Endothelial cell of umbilical vein (primary cell): Measurements from ENCODE around the gene EME2. TPM values are rescaled to one million over a fixed set of nuclear protein-coding genes. Genes with fewer than 3 reads are reported as not detected.

Source experiments
- BruUV-seq: library from RNA; stranded (reverse); fragments of 400-500 nt; replicated peaks from 2 replicates; lab custom pipeline; 2021; lab: Mats Ljungman, UMichigan
- CTCF ChIA-PET: fragments of 300-600, 350-600 bp; sonication (Branson Sonifier 250); formaldehyde crosslinking; loops from one replicate; lab custom pipeline; 2021; ENCODE audit warnings: antibody characterized with exemption, inconsistent platforms; lab: Charles Lee
- POLR2A ChIA-PET: fragments of 300-600, 350-600 bp; sonication (Branson Sonifier 250); formaldehyde crosslinking; loops from one replicate; lab custom pipeline; 2021; ENCODE audit warnings: antibody characterized with exemption, inconsistent platforms; lab: Charles Lee
- DNase-seq: peaks from one replicate; pipeline ENCODE4 v3.0.0-alpha.2; 2011; ENCODE audit warnings: low read depth, low spot score
- FAIRE-seq: peaks from 2 replicates; lab custom pipeline; 2011; peaks lifted over from hg19 to GRCh38; lab: Jason Lieb, UNC
- H2AFZ ChIP-seq: 2 replicates; pipeline ENCODE4 v1.6.0; 2012; ENCODE audit warnings: low read depth, low read length, control low read depth, inconsistent platforms
- H3K27ac ChIP-seq: 2 replicates; pipeline ENCODE4 v1.5.1; 2011; ENCODE audit warnings: low read depth, mild to moderate bottlenecking, control low read depth, low read length, moderate library complexity; ENCODE audit not compliant: insufficient read depth
- H3K27me3 ChIP-seq, 2 experiments: 2 replicates each; pipeline versions ENCODE4 v1.6.0 to v1.6.1; 2011; ENCODE audit warnings: low read length in 2 of 2, mixed read lengths in 1 of 2; ENCODE audit not compliant: control insufficient read depth in 2 of 2, insufficient read depth in 2 of 2
- H3K36me3 ChIP-seq, 2 experiments: 2 replicates in 1 of 2; 3 replicates in 1 of 2; pipeline ENCODE4 v1.5.1; 2011; ENCODE audit warnings: low read length in 2 of 2, mild to moderate bottlenecking in 1 of 2, moderate library complexity in 1 of 2; ENCODE audit not compliant: control insufficient read depth in 2 of 2, insufficient read depth in 2 of 2; ENCODE audit errors: extremely low read depth in 1 of 2
- H3K4me1 ChIP-seq: 3 replicates; pipeline ENCODE4 v1.5.1; 2011; ENCODE audit warnings: mild to moderate bottlenecking, low read length; ENCODE audit not compliant: control insufficient read depth, insufficient read depth; ENCODE audit errors: extremely low read depth
- H3K4me2 ChIP-seq: 2 replicates; pipeline ENCODE4 v1.6.1; 2011; ENCODE audit warnings: low read length, control low read depth, mixed read lengths; ENCODE audit not compliant: insufficient read depth
- H3K4me3 ChIP-seq, 3 experiments: fragments of 200-600 bp in 1 of 3; sonication (generic), shearing (Covaris generic) in 1 of 3; replicated peaks in 1 of 3; 2 replicates each; pipeline ENCODE4 v1.5.1; 2011 to 2016; ENCODE audit warnings: control low read depth in 3 of 3, low read length in 3 of 3, mild to moderate bottlenecking in 2 of 3, inconsistent platforms in 1 of 3, low read depth in 1 of 3, moderate library complexity in 1 of 3; ENCODE audit not compliant: insufficient read depth in 1 of 3
- H3K79me2 ChIP-seq: 2 replicates; pipeline ENCODE4 v1.6.0; 2012; ENCODE audit warnings: low read length, inconsistent platforms; ENCODE audit not compliant: control insufficient read depth, insufficient read depth
- H3K9ac ChIP-seq: replicated peaks from 2 replicates; pipeline ENCODE3; 2011; ENCODE audit warnings: low read length, control low read depth; ENCODE audit not compliant: insufficient read depth; ENCODE audit errors: extremely low read depth
- H3K9me1 ChIP-seq: replicated peaks from 3 replicates; pipeline ENCODE4 v1.6.0; 2011; ENCODE audit warnings: mild to moderate bottlenecking, low read length; ENCODE audit not compliant: control insufficient read depth, insufficient read depth; ENCODE audit errors: extremely low read depth
- H3K9me3 ChIP-seq: replicated peaks from 2 replicates; pipeline ENCODE4 v1.5.1; 2012; ENCODE audit warnings: low read length, inconsistent platforms; ENCODE audit not compliant: control insufficient read depth, insufficient read depth
- H4K20me1 ChIP-seq: replicated peaks from 2 replicates; pipeline ENCODE3; 2011; ENCODE audit warnings: mild to moderate bottlenecking, low read length; ENCODE audit not compliant: control insufficient read depth, insufficient read depth; ENCODE audit errors: extremely low read depth
- EZH2 ChIP-seq: IDR thresholded peaks from 2 replicates; pipeline ENCODE4 v1.6.1; 2012; ENCODE audit warnings: borderline replicate concordance, low read depth, mild to moderate bottlenecking, moderate library complexity, low read length, inconsistent platforms; ENCODE audit not compliant: severe bottlenecking
- FOS ChIP-seq: IDR thresholded peaks from 2 replicates; pipeline ENCODE4 v1.6.1; 2011; ENCODE audit warnings: mild to moderate bottlenecking, low read length, moderate library complexity, borderline replicate concordance; ENCODE audit not compliant: insufficient read depth
- GATA2 ChIP-seq: IDR thresholded peaks from 2 replicates; pipeline ENCODE4 v1.7.0; 2011; ENCODE audit warnings: low read depth, mild to moderate bottlenecking, moderate library complexity, mixed read lengths, low read length; ENCODE audit not compliant: insufficient read length, insufficient read depth
- JUN ChIP-seq: IDR thresholded peaks from 2 replicates; pipeline ENCODE4 v1.6.1; 2011; ENCODE audit warnings: borderline replicate concordance, low read depth; ENCODE audit not compliant: insufficient read length, insufficient read depth
- MYC ChIP-seq: IDR thresholded peaks from one replicate; pipeline ENCODE4 v1.6.1; 2011; ENCODE audit warnings: mild to moderate bottlenecking, low read depth, low read length
- POLR2A ChIP-seq: IDR thresholded peaks from 2 replicates; pipeline ENCODE4 v1.6.1; 2012; ENCODE audit warnings: low read depth, mild to moderate bottlenecking, control low read depth, low read length
- POLR2AphosphoS5 ChIP-seq: IDR thresholded peaks from 2 replicates; pipeline ENCODE4 v1.6.1; 2012; ENCODE audit warnings: low read depth, mild to moderate bottlenecking, control low read depth, low read length, moderate library complexity; ENCODE audit not compliant: insufficient read depth
- dilution Hi-C: fragments of 300-500 bp; cut with MboI; formaldehyde crosslinking; loops from one replicate; pipeline ENCODE4 v1.15.0; 2019; ENCODE audit warnings: low sequenced_read_pairs; ENCODE audit not compliant: extremely low pct_ligation_motif_present
- intact Hi-C: fragments of 100-400 bp; cut with micrococcal nuclease; formaldehyde crosslinking; loops from one replicate; pipeline ENCODE4 v1.10.0; 2022
- polyA plus RNA-seq, 4 experiments: library from polyadenylated mRNA; depleted of rRNA in 3 of 4; stranded (reverse) in 3 of 4; unstranded in 1 of 4; fragments of >200 nt; gene quantifications; 2 replicates each; pipeline versions ENCODE4 v1.2.1 to v1.2.3, GENCODE V29; 2011 to 2012; ENCODE audit warnings: missing spikeins in 1 of 4
- total RNA-seq: library from RNA; stranded (reverse); gene quantifications from 2 replicates; pipeline ENCODE4 v1.2.3, GENCODE V29; 2021
- TF ChIP-seq, protein P1 (sequence below): IDR thresholded peaks from 2 replicates; pipeline ENCODE4 v1.6.1; 2011; ENCODE audit not compliant: insufficient read depth, insufficient read length
- TF ChIP-seq, protein P2 (sequence below), 2 donors: IDR thresholded peaks; 1 replicate in 1 of 2; 2 replicates in 1 of 2; pipeline ENCODE4 v1.5.1; 2011; ENCODE audit warnings: low read length in 2 of 2, mild to moderate bottlenecking in 2 of 2, moderate library complexity in 2 of 2, control low read depth in 1 of 2, inconsistent platforms in 1 of 2, low read depth in 1 of 2; ENCODE audit not compliant: insufficient read depth in 1 of 2; ENCODE audit errors: extremely low read depth in 1 of 2

EME2 gene
- total and polyA plus RNA-seq, 2 donors (not counting 3 experiments of a cell fraction or from before 2014, with no cell fraction given), result 9.7 to 21.4 TPM

DNA sequence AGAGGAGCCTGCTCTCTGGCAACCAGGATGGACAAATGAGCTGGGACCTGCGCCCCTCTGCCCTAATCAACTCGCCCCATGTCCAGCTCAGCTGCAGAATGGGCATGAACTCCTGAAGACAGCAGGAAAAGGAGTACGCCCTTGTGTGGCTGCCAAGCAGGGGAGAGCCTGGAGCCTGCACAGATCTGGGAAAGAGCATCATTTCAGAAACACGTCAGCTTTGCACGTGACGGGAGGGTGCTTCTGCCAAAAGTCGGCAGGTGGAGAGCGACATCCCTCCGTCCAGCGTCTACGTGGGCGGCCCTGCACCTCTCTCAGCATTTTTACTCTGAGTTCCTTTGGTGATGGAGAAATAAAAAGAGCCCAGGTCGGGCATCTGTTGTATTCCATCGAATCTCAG lies 19.8 kb upstream of the EME2 start:
- no peak for FAIRE-seq
- intact Hi-C loops (no loop called here), dilution Hi-C loops (no loop called here)
- DNase-seq, result no peak
- H3K9me3 ChIP-seq, result no peaks in the 10 kb centered on the region
- no peaks in the 10 kb centered on the region for H3K9me1 ChIP-seq
- BruUV-seq, result no TSS peak
- H3K4me1 ChIP-seq, result no peaks in the 10 kb centered on the region
- H4K20me1 ChIP-seq, result no peaks in the 10 kb centered on the region
- H3K4me2 ChIP-seq, result no peak overlapping the region
- no peak overlapping the region for H3K27ac ChIP-seq
- H3K79me2 ChIP-seq, result no peaks in the 10 kb centered on the region
- no peaks in the 10 kb centered on the region for H3K27me3 ChIP-seq
- ChIA-PET CTCF (no interaction called here), POLR2A (no interaction called here)
- no peak overlapping the region for H3K9ac ChIP-seq
- H2AFZ ChIP-seq, result no peak overlapping the region
- TF ChIP-seq MYC (no peak), EZH2 (no peak), POLR2A (no peak), FOS (no peak), GATA2 (no peak), JUN (no peak), POLR2AphosphoS5 (no peak)
- TF ChIP-seq, protein P1, sequence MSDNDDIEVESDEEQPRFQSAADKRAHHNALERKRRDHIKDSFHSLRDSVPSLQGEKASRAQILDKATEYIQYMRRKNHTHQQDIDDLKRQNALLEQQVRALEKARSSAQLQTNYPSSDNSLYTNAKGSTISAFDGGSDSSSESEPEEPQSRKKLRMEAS, result no peak
- TF ChIP-seq, protein P2, sequence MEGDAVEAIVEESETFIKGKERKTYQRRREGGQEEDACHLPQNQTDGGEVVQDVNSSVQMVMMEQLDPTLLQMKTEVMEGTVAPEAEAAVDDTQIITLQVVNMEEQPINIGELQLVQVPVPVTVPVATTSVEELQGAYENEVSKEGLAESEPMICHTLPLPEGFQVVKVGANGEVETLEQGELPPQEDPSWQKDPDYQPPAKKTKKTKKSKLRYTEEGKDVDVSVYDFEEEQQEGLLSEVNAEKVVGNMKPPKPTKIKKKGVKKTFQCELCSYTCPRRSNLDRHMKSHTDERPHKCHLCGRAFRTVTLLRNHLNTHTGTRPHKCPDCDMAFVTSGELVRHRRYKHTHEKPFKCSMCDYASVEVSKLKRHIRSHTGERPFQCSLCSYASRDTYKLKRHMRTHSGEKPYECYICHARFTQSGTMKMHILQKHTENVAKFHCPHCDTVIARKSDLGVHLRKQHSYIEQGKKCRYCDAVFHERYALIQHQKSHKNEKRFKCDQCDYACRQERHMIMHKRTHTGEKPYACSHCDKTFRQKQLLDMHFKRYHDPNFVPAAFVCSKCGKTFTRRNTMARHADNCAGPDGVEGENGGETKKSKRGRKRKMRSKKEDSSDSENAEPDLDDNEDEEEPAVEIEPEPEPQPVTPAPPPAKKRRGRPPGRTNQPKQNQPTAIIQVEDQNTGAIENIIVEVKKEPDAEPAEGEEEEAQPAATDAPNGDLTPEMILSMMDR (IDR thresholded peaks at IDR 0.05; ENCODE audit: extremely low read depth in 1 of 2, insufficient read depth in 1 of 2, low read depth in 1 of 2, low read length in 2 of 2), result no peak
- peaks cover 4 to 41% of the 10 kb centered on the region in 2 experiments for H3K36me3 ChIP-seq
- no peak overlapping the region for H3K4me3 ChIP-seq
